Coronary artery (tissue), 2 donors: Measurements from ENCODE around the gene WNT9A.
"Not testable (repeated sequence)": the region's sequence is repeated elsewhere in the genome, so short reads cannot be mapped to it uniquely, and the experiment has no call there.

ENCODE experiments used
- DNase-seq: peaks from one replicate; pipeline ENCODE4 v3.0.0-alpha.2; 2017; ENCODE audit warnings: low spot score
- H3K27ac ChIP-seq, 2 donors: fragments of 200-600 bp; sonication (generic); one replicate each; pipeline ENCODE4 v1.5.1; 2016 to 2019
- H3K4me3 ChIP-seq: fragments of 200-600 bp; sonication (generic); 2 replicates; pipeline ENCODE4 v1.5.1; 2016; ENCODE audit warnings: mild to moderate bottlenecking, moderate library complexity
- CTCF ChIP-seq: fragments of 200-600 bp; sonication (generic); IDR thresholded peaks from one replicate; pipeline ENCODE4 v1.5.1; 2019; ENCODE audit warnings: antibody characterized with exemption

WNT9A gene

DNA sequence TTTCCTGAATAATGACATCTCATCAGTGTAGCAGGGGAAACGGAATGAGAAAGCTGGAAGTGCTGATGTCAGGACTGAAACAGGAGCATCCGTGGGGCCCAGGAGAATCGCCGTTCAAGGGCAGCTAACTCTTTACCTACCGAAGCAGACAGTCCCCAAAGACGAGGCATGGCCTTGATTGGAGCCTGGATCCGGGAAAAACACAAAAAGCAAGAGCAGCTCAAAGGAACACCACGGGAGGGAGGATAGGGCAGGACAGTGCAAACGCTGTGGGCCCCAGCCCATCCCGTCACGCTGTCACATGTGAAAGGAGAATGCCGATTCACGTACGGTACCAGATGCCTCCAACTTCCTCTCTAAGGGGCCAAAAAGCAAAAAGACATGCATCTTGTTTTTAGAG is 34.9 kb downstream of the WNT9A start:
- no peak for DNase-seq
- no peak for TF ChIP-seq CTCF
- H3K27ac ChIP-seq, result no peak overlapping the region
- no peak overlapping the region for H3K4me3 ChIP-seq

- no peak for TF ChIP-seq CTCF
- H3K27ac ChIP-seq, result no peak overlapping the region
- H3K4me3 ChIP-seq, result no peak overlapping the region
- DNase-seq, result no peak
Observed at GRCh38 chr1:227911376-227911775, 36.4 kb downstream of the WNT9A start.

DNA sequence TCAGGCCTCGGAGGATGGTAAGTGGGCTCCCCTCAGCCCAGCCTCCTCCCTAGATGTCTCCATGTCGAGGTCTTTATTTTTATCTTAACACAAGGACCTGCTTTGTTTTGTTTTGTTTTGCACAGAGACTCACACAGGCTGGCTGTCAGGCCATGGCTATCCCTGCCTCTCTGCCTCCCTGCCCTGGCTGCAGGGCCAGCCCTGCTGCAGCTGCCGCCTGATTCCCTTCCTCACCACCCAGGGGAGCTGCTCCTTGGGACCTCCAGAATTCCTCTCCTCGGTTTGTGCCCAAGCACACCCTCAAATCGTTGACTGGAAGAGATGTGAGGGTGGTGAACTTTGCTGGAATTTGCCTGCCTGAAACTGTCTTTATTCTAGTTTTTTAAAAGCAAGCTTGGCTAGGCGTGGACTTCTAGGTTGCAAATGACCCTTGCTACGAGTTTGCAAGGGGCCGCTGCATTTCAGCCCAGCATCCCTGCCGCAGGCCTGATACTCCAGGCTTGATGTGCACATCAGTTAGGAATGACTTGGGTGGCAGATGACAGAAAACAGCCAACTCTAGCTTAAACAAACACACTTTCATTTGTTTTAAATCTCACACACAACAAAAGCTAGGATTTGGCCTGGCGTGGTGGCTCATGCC is 37.1 kb downstream of the WNT9A start:
- no peak overlapping the region for H3K4me3 ChIP-seq
- no peak for TF ChIP-seq CTCF
- no peak for DNase-seq
- H3K27ac ChIP-seq, result no peak overlapping the region

GRCh38 chr1:227909923-227910328 is 37.8 kb downstream of the WNT9A start:
- not testable (repeated sequence) for H3K27ac ChIP-seq, DNase-seq

DNA sequence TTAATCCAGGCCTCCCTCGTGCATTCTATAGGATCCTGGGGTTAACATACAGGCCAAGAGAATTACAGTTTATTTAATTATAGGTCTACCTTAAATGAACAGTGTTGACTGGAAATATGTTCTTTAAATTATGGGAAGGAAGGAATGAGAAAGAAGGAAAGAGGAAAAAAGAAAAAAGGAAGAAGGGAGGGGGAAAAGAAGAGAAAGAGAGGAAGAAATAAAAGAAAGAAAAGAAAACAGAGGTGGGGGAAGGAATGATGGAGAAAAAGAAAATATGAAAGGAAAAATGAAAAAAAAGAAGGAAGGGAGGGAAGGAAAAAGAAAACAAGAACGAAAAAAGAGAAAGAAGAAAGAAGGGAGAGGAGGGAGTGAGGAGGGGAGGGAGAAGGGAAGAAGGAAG is 38.5 kb downstream of the WNT9A start:
- H3K27ac ChIP-seq, result no peak overlapping the region
- TF ChIP-seq CTCF, result no peak
- DNase-seq, result no peak
- no peak overlapping the region for H3K4me3 ChIP-seq

More at GRCh38 chr1:227909923-227910328, 37.8 kb downstream of the WNT9A start:
- H3K4me3 ChIP-seq, result not testable (repeated sequence)

- H3K4me3 ChIP-seq, result no peak overlapping the region
- TF ChIP-seq CTCF, result no peak
- DNase-seq, result no peak
Observed at GRCh38 chr1:227908359-227908758, 39.4 kb downstream of the WNT9A start.

DNA sequence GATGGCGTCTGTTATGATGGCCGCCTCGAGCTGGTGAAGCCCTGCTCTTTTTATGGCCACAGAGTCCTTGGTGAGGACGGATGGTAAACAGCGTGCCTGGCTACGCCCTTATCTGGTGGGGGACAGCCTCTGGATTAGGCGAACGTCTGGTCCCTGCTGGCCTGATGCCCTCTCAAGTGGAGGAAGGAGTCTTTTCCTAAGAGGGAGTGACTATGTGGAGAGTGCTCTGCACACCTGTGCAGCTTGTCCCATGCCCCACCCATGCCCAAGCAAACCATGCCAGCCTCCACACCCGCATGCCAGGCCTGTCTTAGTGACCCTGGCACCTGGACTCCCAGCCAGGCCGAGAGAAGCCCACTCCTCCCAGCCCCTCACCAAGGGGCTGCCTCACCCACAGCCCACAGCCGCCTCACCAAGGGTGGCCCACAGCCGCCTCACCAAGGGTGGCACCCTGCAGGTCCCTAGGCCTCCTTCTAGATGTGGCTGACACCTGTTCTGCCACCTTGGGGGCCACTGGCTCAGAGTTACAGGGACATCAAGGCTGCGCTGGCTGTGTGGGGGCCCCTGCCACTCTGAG is 40.2 kb downstream of the WNT9A start:
- no peak for TF ChIP-seq CTCF
- Histone ChIP-seq H3K4me3 (no peak overlapping the region), H3K27ac (no peak overlapping the region)
- DNase-seq, result no peak

More at GRCh38 chr1:227908359-227908758, 39.4 kb downstream of the WNT9A start:
- H3K27ac ChIP-seq, result no peak overlapping the region
